Measurements from ENCODE around the gene CAMSAP1. TPM values are rescaled to one million over a fixed set of nuclear protein-coding genes. Genes with fewer than 3 reads are reported as not detected.

CAMSAP1 gene
- total and polyA plus RNA-seq, 3 donors from 2014 or later = 44.1 to 102 (median 93.7) TPM

GRCh38 chr9:135814421-135815095 lies 92.8 kb downstream of the CAMSAP1 start:
- no peak for TF ChIP-seq CTCF (IDR thresholded peaks at IDR 0.05)
- TF ChIP-seq POLR2A (IDR thresholded peaks at IDR 0.05) = no peak
- Histone ChIP-seq H3K27ac (no peak overlapping the region), H3K27me3 (no peaks in the 10 kb centered on the region), H3K9me3 (no peaks in the 10 kb centered on the region), H3K36me3 (ENCODE audit: low read depth, missing control alignments) (no peaks in the 10 kb centered on the region), H3K4me3 (no peak overlapping the region), H3K4me1 (no peaks in the 10 kb centered on the region)
- DNase-seq = no peak
- intact Hi-C loops (cut with DNase I; ENCODE audit: low total_unique reads) = no loop called here
- WGBS, 2 donors = 93 to 94% methylated on average over 12 of the region's 12 CpGs

- Histone ChIP-seq H3K4me1 (no peaks in the 10 kb centered on the region), H3K27ac (no peak overlapping the region), H3K36me3 (ENCODE audit: low read depth, missing control alignments) (no peaks in the 10 kb centered on the region), H3K4me3 (no peak overlapping the region), H3K27me3 (no peaks in the 10 kb centered on the region), H3K9me3 (no peaks in the 10 kb centered on the region)
- DNase-seq = no peak
- intact Hi-C loops (cut with DNase I; ENCODE audit: low total_unique reads) = no loop called here
- no peak for TF ChIP-seq POLR2A (IDR thresholded peaks at IDR 0.05)
- 86 to 92% methylated on average over 12 to 14 of the region's 14 CpGs for WGBS, 2 donors
These were observed 93.6 kb downstream of the CAMSAP1 start for GRCh38 chr9:135813671-135814290.

- H3K27me3 ChIP-seq = no peaks in the 10 kb centered on the region
- H3K9me3 ChIP-seq = no peaks in the 10 kb centered on the region
- intact Hi-C loops (cut with DNase I; ENCODE audit: low total_unique reads) = no loop called here
- no peaks in the 10 kb centered on the region for H3K36me3 ChIP-seq (ENCODE audit: low read depth, missing control alignments)
- H3K4me1 ChIP-seq = no peaks in the 10 kb centered on the region
- H3K4me3 ChIP-seq = no peak overlapping the region
- DNase-seq = no peak
- 90 to 93% methylated on average over 13 of the region's 13 CpGs for WGBS, 2 donors
- TF ChIP-seq CTCF (IDR thresholded peaks at IDR 0.05) = no peak
- TF ChIP-seq POLR2A (IDR thresholded peaks at IDR 0.05) = no peak
- H3K27ac ChIP-seq = no peak overlapping the region
These were observed 94.4 kb downstream of the CAMSAP1 start for GRCh38 chr9:135812961-135813360.

GRCh38 chr9:135811801-135812200 lies 95.5 kb downstream of the CAMSAP1 start:
- intact Hi-C loops (cut with DNase I; ENCODE audit: low total_unique reads) = no loop called here
- WGBS, 2 donors = 81 to 89% methylated on average over 11 of the region's 11 CpGs
- Histone ChIP-seq H3K4me3 (no peak overlapping the region), H3K27ac (no peak overlapping the region), H3K4me1 (no peaks in the 10 kb centered on the region), H3K9me3 (no peaks in the 10 kb centered on the region), H3K36me3 (ENCODE audit: low read depth, missing control alignments) (no peaks in the 10 kb centered on the region), H3K27me3 (no peaks in the 10 kb centered on the region)
- no peak for DNase-seq
- no peak for TF ChIP-seq POLR2A (IDR thresholded peaks at IDR 0.05)
- no peak for TF ChIP-seq CTCF (IDR thresholded peaks at IDR 0.05)

GRCh38 chr9:135810806-135811575 lies 96.4 kb downstream of the CAMSAP1 start:
- no peaks in the 10 kb centered on the region for H3K36me3 ChIP-seq (ENCODE audit: low read depth, missing control alignments)
- intact Hi-C loops (cut with DNase I; ENCODE audit: low total_unique reads) = no loop called here
- no peaks in the 10 kb centered on the region for H3K4me1 ChIP-seq
- no peaks in the 10 kb centered on the region for H3K9me3 ChIP-seq
- WGBS, 2 donors = 95 to 97% methylated on average over 20 to 23 of the region's 23 CpGs
- DNase-seq = no peak
- no peaks in the 10 kb centered on the region for H3K27me3 ChIP-seq
- TF ChIP-seq POLR2A (IDR thresholded peaks at IDR 0.05) (no peak), CTCF (IDR thresholded peaks at IDR 0.05) (no peak)
- H3K4me3 ChIP-seq = no peak overlapping the region
- no peak overlapping the region for H3K27ac ChIP-seq
